Kidney (tissue), 14 donors: ENCODE data around the gene SBNO2. TPM values are rescaled to one million over a fixed set of nuclear protein-coding genes. Genes with fewer than 3 reads are reported as not detected.

ENCODE experiments used
- DNase-seq, 5 donors: peaks; one replicate each; pipeline ENCODE4 v3.0.0-alpha.2; 2013 to 2020
- FAIRE-seq: peaks from 2 replicates; lab custom pipeline; 2012; peaks lifted over from hg19 to GRCh38; lab: Jason Lieb, UNC
- H3K27ac ChIP-seq, 2 donors: one replicate each; pipeline ENCODE4 v1.7.0; 2013; ENCODE audit warnings: low read depth in 2 of 2, low read length in 2 of 2, inconsistent platforms in 1 of 2
- H3K27me3 ChIP-seq: one replicate; pipeline ENCODE4 v1.7.1; 2013; ENCODE audit warnings: low read length, inconsistent platforms; ENCODE audit not compliant: control insufficient read depth, insufficient read depth
- H3K36me3 ChIP-seq, 3 donors: one replicate each; pipeline versions ENCODE4 v1.7.0 to v1.7.1; 2013; ENCODE audit warnings: low read length in 3 of 3, control low read depth in 1 of 3, inconsistent platforms in 1 of 3; ENCODE audit not compliant: insufficient read depth in 3 of 3, control insufficient read depth in 2 of 3
- H3K4me1 ChIP-seq, 3 donors: one replicate each; pipeline versions ENCODE4 v1.7.0 to v1.7.1; 2013; ENCODE audit warnings: low read length in 3 of 3, inconsistent platforms in 1 of 3, low read depth in 1 of 3; ENCODE audit not compliant: control insufficient read depth in 2 of 3, insufficient read depth in 2 of 3
- H3K4me3 ChIP-seq, 3 donors: one replicate each; pipeline versions ENCODE4 v1.7.0 to v1.8.1; 2013; ENCODE audit warnings: low read length in 3 of 3, control low read depth in 1 of 3, inconsistent platforms in 1 of 3
- H3K9ac ChIP-seq, 3 donors: one replicate each; pipeline versions ENCODE4 v1.7.0 to v1.7.1; 2013; ENCODE audit warnings: low read length in 3 of 3, control low read depth in 1 of 3, inconsistent platforms in 1 of 3
- H3K9me3 ChIP-seq, 3 donors: one replicate each; pipeline versions ENCODE4 v1.7.0 to v1.7.1; 2013; ENCODE audit warnings: low read length in 3 of 3, control low read depth in 1 of 3, inconsistent platforms in 1 of 3; ENCODE audit not compliant: control insufficient read depth in 2 of 3, insufficient read depth in 1 of 3
- intact Hi-C: fragments of 100-400 bp; cut with DNase I; formaldehyde crosslinking; loops from one replicate; pipeline ENCODE4 v1.11.1; 2022
- polyA plus RNA-seq: library from polyadenylated mRNA; stranded (reverse); fragments of 350-450 nt; fragmentation: Illumina TruSeq; extraction: RNeasy Lipid Tissue Mini Kit (QIAGEN cat#74804); gene quantifications from one replicate; pipeline ENCODE4 v1.2.3, GENCODE V29; 2014; ENCODE audit warnings: low read depth, low replicate concordance; ENCODE audit not compliant: insufficient read depth
- total RNA-seq: library from RNA; stranded (reverse); fragmentation: NEBNext Ultra II Directional; extraction: Animal tissue kit (Norgen Biotek cat#: 25700); gene quantifications from one replicate; pipeline ENCODE4 v1.2.1, GENCODE V29; 2021
- TF ChIP-seq, protein P1 (sequence below): IDR thresholded peaks from 3 replicates; pipeline ENCODE4 v1.5.1; 2012; ENCODE audit warnings: mild to moderate bottlenecking, moderate library complexity, borderline replicate concordance; ENCODE audit not compliant: insufficient read depth; ENCODE audit errors: extremely low read depth
- donor health status: control.
- donor health status: control.
- donor health status: control.
- donor health status: control.
- donor health status: control.
- donor health status: DM: yes; HTN: yes; CAD: no.
- donor health status: Normal renal cell carcinoma (clear cell type).

SBNO2 gene
- total and polyA plus RNA-seq, 2 donors from 2014 or later, result 12.2 to 156 TPM

DNA sequence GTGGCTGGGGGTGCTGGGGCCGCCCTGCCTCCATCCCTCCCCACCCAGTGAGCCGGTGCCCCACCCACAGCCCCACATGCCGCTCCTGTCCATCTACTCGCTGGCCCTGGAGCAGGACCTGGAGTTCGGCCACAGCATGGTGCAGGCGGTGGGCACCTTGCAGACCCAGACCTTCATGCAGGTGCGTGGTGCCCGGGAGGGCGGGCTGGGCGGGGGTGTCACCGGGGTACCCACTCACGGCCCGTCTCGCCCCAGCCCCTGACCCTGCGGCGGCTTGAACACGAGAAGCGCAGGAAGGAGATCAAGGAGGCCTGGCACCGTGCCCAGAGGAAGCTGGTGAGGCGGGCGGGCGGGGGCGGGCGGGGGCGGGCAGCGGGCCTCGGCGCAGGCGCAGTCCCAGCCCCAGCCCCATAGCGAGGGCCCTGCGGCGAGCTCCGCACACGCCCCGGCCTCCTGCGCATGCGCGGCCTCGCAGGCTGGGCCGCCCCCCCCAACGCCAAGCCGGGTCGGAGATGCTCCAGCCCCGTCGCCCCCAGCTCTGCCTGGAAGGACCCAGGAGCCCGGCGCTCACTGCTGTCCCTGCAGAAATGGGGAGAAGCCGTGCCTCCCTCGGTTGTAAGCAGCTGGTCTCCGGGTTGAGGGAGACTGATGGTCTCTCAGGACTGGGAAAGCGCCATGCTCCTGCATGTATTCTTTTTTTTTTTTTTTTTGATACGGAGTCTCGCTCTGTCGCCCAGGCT is 99.4 kb downstream of the SBNO2 start:
- Histone ChIP-seq H3K9ac (no peak overlapping the region), H3K9me3 (no peaks in the 10 kb centered on the region), H3K4me3 (no peak overlapping the region), H3K27ac (no peak overlapping the region), H3K36me3 (no peaks in the 10 kb centered on the region), H3K4me1 (no peaks in the 10 kb centered on the region), H3K27me3 (peaks cover 10% of the 10 kb centered on the region)
- FAIRE-seq (no peak), DNase-seq (peak in 2 of 5 donors; percentile 52 to 96)
- intact Hi-C loops, result no loop called here
- TF ChIP-seq, protein P1, sequence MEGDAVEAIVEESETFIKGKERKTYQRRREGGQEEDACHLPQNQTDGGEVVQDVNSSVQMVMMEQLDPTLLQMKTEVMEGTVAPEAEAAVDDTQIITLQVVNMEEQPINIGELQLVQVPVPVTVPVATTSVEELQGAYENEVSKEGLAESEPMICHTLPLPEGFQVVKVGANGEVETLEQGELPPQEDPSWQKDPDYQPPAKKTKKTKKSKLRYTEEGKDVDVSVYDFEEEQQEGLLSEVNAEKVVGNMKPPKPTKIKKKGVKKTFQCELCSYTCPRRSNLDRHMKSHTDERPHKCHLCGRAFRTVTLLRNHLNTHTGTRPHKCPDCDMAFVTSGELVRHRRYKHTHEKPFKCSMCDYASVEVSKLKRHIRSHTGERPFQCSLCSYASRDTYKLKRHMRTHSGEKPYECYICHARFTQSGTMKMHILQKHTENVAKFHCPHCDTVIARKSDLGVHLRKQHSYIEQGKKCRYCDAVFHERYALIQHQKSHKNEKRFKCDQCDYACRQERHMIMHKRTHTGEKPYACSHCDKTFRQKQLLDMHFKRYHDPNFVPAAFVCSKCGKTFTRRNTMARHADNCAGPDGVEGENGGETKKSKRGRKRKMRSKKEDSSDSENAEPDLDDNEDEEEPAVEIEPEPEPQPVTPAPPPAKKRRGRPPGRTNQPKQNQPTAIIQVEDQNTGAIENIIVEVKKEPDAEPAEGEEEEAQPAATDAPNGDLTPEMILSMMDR, result no peak

- Histone ChIP-seq H3K27ac (no peak overlapping the region), H3K9ac (no peak overlapping the region), H3K4me3 (no peak overlapping the region), H3K27me3 (peaks cover 16% of the 10 kb centered on the region), H3K4me1 (peaks cover 0 to under 1% (median 0%) of the 10 kb centered on the region in 3 donors), H3K36me3 (no peaks in the 10 kb centered on the region), H3K9me3 (no peaks in the 10 kb centered on the region)
- DNase-seq, result no peak
- no peak for FAIRE-seq
- TF ChIP-seq, protein P1, result no peak
- intact Hi-C loops, result no loop called here
Observed at GRCh38 chr19:1073956-1074517, 100.0 kb downstream of the SBNO2 start.

DNA sequence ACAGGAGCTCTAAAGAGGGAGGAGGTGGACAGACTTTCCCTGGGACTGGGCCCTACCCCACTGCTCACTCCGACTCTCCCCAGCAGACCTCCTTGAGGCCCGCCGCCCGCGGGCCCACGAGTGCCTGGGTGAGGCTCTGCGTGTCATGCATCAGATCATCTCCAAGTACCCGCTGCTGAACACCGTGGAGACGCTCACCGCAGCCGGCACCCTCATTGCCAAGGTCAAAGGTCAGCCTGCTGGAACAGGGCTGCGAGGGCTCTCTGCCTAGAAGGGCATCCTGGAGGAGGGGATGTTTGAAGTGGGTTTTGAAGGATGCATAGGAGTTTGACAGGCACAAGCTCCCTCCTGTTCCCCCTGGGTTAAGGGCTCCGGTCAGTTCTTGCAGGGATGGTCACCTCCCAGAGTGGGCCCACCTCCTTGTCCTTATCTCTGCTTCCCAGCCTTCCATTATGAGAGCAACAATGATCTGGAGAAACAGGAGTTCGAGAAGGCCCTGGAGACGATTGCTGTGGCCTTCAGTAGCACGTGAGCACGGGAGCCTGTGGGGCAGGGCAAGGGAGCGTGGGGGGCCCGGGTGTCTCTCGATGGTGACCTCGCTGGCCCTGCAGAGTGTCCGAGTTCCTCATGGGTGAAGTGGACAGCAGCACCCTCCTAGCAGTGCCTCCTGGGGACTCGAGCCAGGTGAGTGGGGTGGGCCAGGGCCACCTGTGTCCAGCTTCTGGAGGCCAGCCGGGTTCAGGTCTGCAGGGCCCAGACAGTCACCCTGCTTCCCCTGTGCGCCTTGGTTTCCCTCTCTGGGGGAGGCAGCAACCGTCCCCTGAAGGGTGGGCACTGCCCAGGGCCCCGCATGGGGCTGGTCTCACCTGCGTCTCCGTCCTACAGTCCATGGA is 100.8 kb downstream of the SBNO2 start:
- no peak overlapping the region for H3K9ac ChIP-seq
- TF ChIP-seq, protein P1, result no peak
- FAIRE-seq (no peak), DNase-seq (no peak)
- intact Hi-C loops, result no loop called here
- H3K9me3 ChIP-seq, result no peaks in the 10 kb centered on the region
- no peaks in the 10 kb centered on the region for H3K36me3 ChIP-seq
- peaks cover 20% of the 10 kb centered on the region for H3K27me3 ChIP-seq
- H3K4me1 ChIP-seq, result peaks cover 0 to 6% (median 0%) of the 10 kb centered on the region in 3 donors
- no peak overlapping the region for H3K27ac ChIP-seq
- no peak overlapping the region for H3K4me3 ChIP-seq
